HFFc6 (cell line): ENCODE results near the gene BSCL2. TPM values are rescaled to one million over a fixed set of nuclear protein-coding genes. Genes with fewer than 3 reads are reported as not detected.

ENCODE experiments used
- DNase-seq: peaks from one replicate; pipeline ENCODE4 v3.0.0-alpha.2; 2018
- H3K27ac Mint-ChIP-seq: 2 replicates; pipeline ENCODE4 v1.8.0; 2020; ENCODE audit warnings: mild to moderate bottlenecking, mixed read lengths
- H3K27me3 Mint-ChIP-seq: 2 replicates; pipeline ENCODE4 v1.8.0; 2021; ENCODE audit warnings: mild to moderate bottlenecking, moderate library complexity, mixed read lengths; ENCODE audit not compliant: insufficient read depth
- H3K36me3 Mint-ChIP-seq: 2 replicates; pipeline ENCODE4 v1.8.0; 2021; ENCODE audit warnings: low read depth, mixed read lengths
- H3K4me1 Mint-ChIP-seq: 2 replicates; pipeline ENCODE4 v1.8.0; 2020; ENCODE audit warnings: low read depth, mixed read lengths
- H3K4me3 Mint-ChIP-seq: 2 replicates; pipeline ENCODE4 v1.8.0; 2020; ENCODE audit warnings: mild to moderate bottlenecking, moderate library complexity, mixed read lengths
- H3K9me3 Mint-ChIP-seq: 2 replicates; pipeline ENCODE4 v1.8.0; 2020; ENCODE audit warnings: mild to moderate bottlenecking, mixed read lengths
- total RNA-seq, 6 experiments: library from RNA; stranded (reverse); fragmentation: NEBNext Ultra II Directional; extraction: Animal tissue kit (Norgen Biotek cat#: 25700); gene quantifications; 2 replicates in 1 of 6; 3 replicates in 5 of 6; pipeline ENCODE4 v1.2.3, GENCODE V29; 2021
- TF ChIP-seq, protein P1 (sequence below): fragments of 200-600 bp; sonication (generic); IDR thresholded peaks from 2 replicates; pipeline ENCODE4 v1.5.0; 2021; ENCODE audit warnings: antibody characterized with exemption, mild to moderate bottlenecking

BSCL2 gene
- total RNA-seq, 6 experiments from 2014 or later, result 50.7 to 67.4 (median 56.8) TPM

DNA sequence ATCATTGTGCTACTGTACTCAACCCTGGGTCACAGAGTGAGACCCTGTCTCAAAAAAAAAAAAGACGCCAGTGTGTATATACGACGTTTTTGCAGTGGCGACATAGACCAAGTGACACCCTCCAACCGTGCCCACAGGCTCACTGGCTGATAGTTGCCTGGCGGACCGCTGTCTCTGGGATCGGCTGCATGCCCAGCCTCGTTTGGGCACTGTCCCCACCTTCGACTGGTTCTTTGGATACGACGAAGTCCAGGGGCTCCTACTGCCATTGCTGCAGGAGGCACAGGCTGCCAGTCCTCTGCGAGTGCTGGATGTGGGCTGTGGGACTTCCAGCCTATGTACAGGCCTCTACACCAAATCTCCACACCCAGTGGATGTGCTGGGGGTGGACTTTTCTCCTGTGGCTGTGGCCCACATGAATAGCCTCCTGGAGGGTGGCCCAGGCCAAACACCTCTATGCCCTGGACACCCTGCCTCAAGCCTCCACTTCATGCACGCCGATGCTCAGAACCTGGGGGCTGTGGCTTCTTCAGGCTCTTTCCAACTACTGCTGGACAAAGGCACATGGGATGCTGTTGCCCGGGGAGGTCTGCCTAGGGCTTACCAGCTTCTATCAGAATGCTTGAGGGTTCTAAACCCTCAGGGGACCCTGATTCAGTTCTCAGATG is 40.8 kb downstream of the BSCL2 start:
- H3K9me3 Mint-ChIP-seq, result peaks cover 5% of the 10 kb centered on the region; the same call in 1 of the 2 replicates
- TF ChIP-seq, protein P1, sequence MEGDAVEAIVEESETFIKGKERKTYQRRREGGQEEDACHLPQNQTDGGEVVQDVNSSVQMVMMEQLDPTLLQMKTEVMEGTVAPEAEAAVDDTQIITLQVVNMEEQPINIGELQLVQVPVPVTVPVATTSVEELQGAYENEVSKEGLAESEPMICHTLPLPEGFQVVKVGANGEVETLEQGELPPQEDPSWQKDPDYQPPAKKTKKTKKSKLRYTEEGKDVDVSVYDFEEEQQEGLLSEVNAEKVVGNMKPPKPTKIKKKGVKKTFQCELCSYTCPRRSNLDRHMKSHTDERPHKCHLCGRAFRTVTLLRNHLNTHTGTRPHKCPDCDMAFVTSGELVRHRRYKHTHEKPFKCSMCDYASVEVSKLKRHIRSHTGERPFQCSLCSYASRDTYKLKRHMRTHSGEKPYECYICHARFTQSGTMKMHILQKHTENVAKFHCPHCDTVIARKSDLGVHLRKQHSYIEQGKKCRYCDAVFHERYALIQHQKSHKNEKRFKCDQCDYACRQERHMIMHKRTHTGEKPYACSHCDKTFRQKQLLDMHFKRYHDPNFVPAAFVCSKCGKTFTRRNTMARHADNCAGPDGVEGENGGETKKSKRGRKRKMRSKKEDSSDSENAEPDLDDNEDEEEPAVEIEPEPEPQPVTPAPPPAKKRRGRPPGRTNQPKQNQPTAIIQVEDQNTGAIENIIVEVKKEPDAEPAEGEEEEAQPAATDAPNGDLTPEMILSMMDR, result no peak
- peaks cover 10% of the 10 kb centered on the region for H3K27me3 Mint-ChIP-seq
- no peak for DNase-seq
- peaks cover 33% of the 10 kb centered on the region for H3K4me1 Mint-ChIP-seq
- H3K27ac Mint-ChIP-seq, result peak overlapping the region; percentile 96
- H3K36me3 Mint-ChIP-seq, result peaks cover 36% of the 10 kb centered on the region
- peak overlapping the region; percentile 99 for H3K4me3 Mint-ChIP-seq

- peaks cover 30% of the 10 kb centered on the region for H3K36me3 Mint-ChIP-seq
- TF ChIP-seq, protein P1, result no peak
- H3K4me1 Mint-ChIP-seq, result peaks cover 26% of the 10 kb centered on the region
- peaks cover 5% of the 10 kb centered on the region; the same call in 1 of the 2 replicates for H3K9me3 Mint-ChIP-seq
- H3K4me3 Mint-ChIP-seq, result peak overlapping the region; percentile 99
- no peak for DNase-seq
- H3K27me3 Mint-ChIP-seq, result peaks cover 10% of the 10 kb centered on the region
- H3K27ac Mint-ChIP-seq, result peak overlapping the region; percentile 96
Observed at GRCh38 chr11:62665599-62666258, 41.5 kb downstream of the BSCL2 start.

- Mint-ChIP-seq H3K27ac (peak within 1 kb of the TSS; percentile 96), H3K9me3 (peaks cover 5% of the 10 kb centered on the region; the same call in 1 of the 2 replicates), H3K36me3 (peaks cover 30% of the 10 kb centered on the region), H3K4me1 (peaks cover 24% of the 10 kb centered on the region), H3K27me3 (peaks cover 8% of the 10 kb centered on the region), H3K4me3 (peak within 1 kb of the TSS; percentile 99)
- DNase-seq, result peak; percentile 92
- TF ChIP-seq, protein P1, result no peak
Observed at GRCh38 chr11:62665075-62665598, 42.1 kb downstream of the BSCL2 start, which contains the start of the genes C11orf98 and CSKMT. Gene C11orf98 (minus strand): TSS chr11:62665210. CDS start chr11:62665169, 41 bp downstream. Gene CSKMT (plus strand): TSS chr11:62665312. CDS start chr11:62665880, 568 bp downstream.

- peaks cover 5% of the 10 kb centered on the region; the same call in 1 of the 2 replicates for H3K9me3 Mint-ChIP-seq
- peaks cover 18% of the 10 kb centered on the region for H3K4me1 Mint-ChIP-seq
- TF ChIP-seq, protein P1, result no peak
- peak overlapping the region; percentile 96 for H3K27ac Mint-ChIP-seq
- H3K27me3 Mint-ChIP-seq, result peaks cover 8% of the 10 kb centered on the region
- DNase-seq, result no peak
- H3K4me3 Mint-ChIP-seq, result peak overlapping the region; percentile 99
- peaks cover 30% of the 10 kb centered on the region for H3K36me3 Mint-ChIP-seq
Observed at GRCh38 chr11:62664405-62665074, 42.7 kb downstream of the BSCL2 start.

- H3K27me3 Mint-ChIP-seq, result 0 out of 2 replicates have a peak, but pooled peaks cover 2% of the 10 kb centered on the region
- H3K9me3 Mint-ChIP-seq, result no peaks in the 10 kb centered on the region
- no peak overlapping the region for H3K4me3 Mint-ChIP-seq
- H3K4me1 Mint-ChIP-seq, result peaks cover 15% of the 10 kb centered on the region
- TF ChIP-seq, protein P1, result no peak
- no peaks in the 10 kb centered on the region for H3K36me3 Mint-ChIP-seq
- no peak for DNase-seq
- H3K27ac Mint-ChIP-seq, result no peak overlapping the region
Observed at GRCh38 chr11:62656796-62657429, 50.3 kb downstream of the BSCL2 start.
